Measurements from ENCODE around the gene KLHDC8A. TPM values are rescaled to one million over a fixed set of nuclear protein-coding genes. Genes with fewer than 3 reads are reported as not detected.

The KLHDC8A gene
- total RNA-seq, 1 experiment from 2014 or later: not detected

GRCh38 chr1:205316161-205316566, 40.6 kb downstream of the KLHDC8A start:
- BruUV-seq (replicated peaks): no TSS peak

DNA sequence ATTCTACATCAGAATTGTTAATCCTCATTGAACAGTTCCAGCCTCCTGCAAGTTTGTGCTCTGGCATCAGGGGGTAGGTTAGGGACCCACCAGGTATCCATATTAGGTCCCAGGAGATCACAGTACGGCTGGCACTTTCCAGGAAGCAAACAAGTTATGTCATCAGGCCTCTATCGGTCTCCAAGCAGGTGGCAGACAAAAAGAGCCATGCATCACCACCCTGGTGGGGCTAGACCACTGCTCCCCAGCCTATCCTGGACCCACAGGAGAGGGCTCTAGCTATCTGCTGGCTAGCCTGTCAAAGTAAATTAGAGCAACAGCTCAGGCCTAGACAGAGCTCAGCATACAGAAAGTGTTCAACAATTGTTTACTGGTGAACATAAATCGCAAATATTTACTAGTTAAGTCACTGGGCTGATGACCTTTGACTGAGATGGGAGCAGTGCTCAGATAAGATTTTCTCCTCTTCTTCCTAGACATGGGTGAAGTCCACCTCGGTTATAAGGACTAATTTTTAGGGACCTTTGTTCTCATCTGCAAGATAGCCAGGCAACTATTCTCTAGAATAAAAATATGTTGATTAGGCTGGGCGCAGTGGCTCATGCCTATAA, 41.6 kb downstream of the KLHDC8A start:
- peaks cover 45% of the 10 kb centered on the region for H3K4me1 Mint-ChIP-seq (ENCODE audit: insufficient read depth, unreplicated experiment)
- no peaks in the 10 kb centered on the region for H3K9me3 Mint-ChIP-seq (ENCODE audit: unreplicated experiment)
- CTCF ChIA-PET: interaction anchor here (0.6 to 27.7 kb wide), 8 partner anchors 10 to 170 kb away, joined by 3 to 1857 read pairs (median 4); no protein-coding TSS in a partner anchor
- POLR2A ChIA-PET: interaction anchor here (0.7 to 9.6 kb wide), 2 partner anchors 13 to 37 kb away, joined by 4 to 243 read pairs; no protein-coding TSS in a partner anchor
- TF ChIP-seq, protein P1, sequence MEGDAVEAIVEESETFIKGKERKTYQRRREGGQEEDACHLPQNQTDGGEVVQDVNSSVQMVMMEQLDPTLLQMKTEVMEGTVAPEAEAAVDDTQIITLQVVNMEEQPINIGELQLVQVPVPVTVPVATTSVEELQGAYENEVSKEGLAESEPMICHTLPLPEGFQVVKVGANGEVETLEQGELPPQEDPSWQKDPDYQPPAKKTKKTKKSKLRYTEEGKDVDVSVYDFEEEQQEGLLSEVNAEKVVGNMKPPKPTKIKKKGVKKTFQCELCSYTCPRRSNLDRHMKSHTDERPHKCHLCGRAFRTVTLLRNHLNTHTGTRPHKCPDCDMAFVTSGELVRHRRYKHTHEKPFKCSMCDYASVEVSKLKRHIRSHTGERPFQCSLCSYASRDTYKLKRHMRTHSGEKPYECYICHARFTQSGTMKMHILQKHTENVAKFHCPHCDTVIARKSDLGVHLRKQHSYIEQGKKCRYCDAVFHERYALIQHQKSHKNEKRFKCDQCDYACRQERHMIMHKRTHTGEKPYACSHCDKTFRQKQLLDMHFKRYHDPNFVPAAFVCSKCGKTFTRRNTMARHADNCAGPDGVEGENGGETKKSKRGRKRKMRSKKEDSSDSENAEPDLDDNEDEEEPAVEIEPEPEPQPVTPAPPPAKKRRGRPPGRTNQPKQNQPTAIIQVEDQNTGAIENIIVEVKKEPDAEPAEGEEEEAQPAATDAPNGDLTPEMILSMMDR (IDR thresholded peaks at IDR 0.05; ENCODE audit: unreplicated experiment): no peak
- DNase-seq (ENCODE audit: unreplicated experiment): no peak
- H3K27me3 Mint-ChIP-seq (ENCODE audit: insufficient read depth, unreplicated experiment): no peaks in the 10 kb centered on the region
- BruUV-seq (replicated peaks): no TSS peak
- peaks cover 16% of the 10 kb centered on the region for H3K36me3 Mint-ChIP-seq (ENCODE audit: insufficient read depth, unreplicated experiment)
- intact Hi-C loops (cut with micrococcal nuclease): no loop called here
- peak overlapping the region; percentile 33 for H3K27ac Mint-ChIP-seq (ENCODE audit: low read depth, unreplicated experiment)
- H3K4me3 Mint-ChIP-seq (ENCODE audit: unreplicated experiment): no peak overlapping the region

More at GRCh38 chr1:205316161-205316566, 40.6 kb downstream of the KLHDC8A start:
- Mint-ChIP-seq H3K36me3 (ENCODE audit: insufficient read depth, unreplicated experiment) (peaks cover 8% of the 10 kb centered on the region), H3K4me1 (ENCODE audit: insufficient read depth, unreplicated experiment) (peaks cover 50% of the 10 kb centered on the region), H3K9me3 (ENCODE audit: unreplicated experiment) (no peaks in the 10 kb centered on the region), H3K27ac (ENCODE audit: low read depth, unreplicated experiment) (no peak overlapping the region), H3K27me3 (ENCODE audit: insufficient read depth, unreplicated experiment) (no peaks in the 10 kb centered on the region), H3K4me3 (ENCODE audit: unreplicated experiment) (no peak overlapping the region)
- CTCF ChIA-PET: interaction anchor here (0.7 to 27.7 kb wide), 6 partner anchors 9 to 86 kb away, joined by 3 to 1857 read pairs (median 16); no protein-coding TSS in a partner anchor
- DNase-seq (ENCODE audit: unreplicated experiment): no peak
- TF ChIP-seq, protein P1 (IDR thresholded peaks at IDR 0.05; ENCODE audit: unreplicated experiment): no peak
- intact Hi-C loops (cut with micrococcal nuclease): no loop called here
- POLR2A ChIA-PET: interaction anchor here (0.6 to 9.8 kb wide), 5 partner anchors 14 to 66 kb away, joined by 4 to 335 read pairs (median 210); no protein-coding TSS in a partner anchor

GRCh38 chr1:205313563-205314308, 43.0 kb downstream of the KLHDC8A start:
- no peak overlapping the region for H3K4me3 Mint-ChIP-seq (ENCODE audit: unreplicated experiment)
- peaks cover 28% of the 10 kb centered on the region for H3K36me3 Mint-ChIP-seq (ENCODE audit: insufficient read depth, unreplicated experiment)
- H3K9me3 Mint-ChIP-seq (ENCODE audit: unreplicated experiment): no peaks in the 10 kb centered on the region
- intact Hi-C loops (cut with micrococcal nuclease): no loop called here
- DNase-seq (ENCODE audit: unreplicated experiment): no peak
- H3K4me1 Mint-ChIP-seq (ENCODE audit: insufficient read depth, unreplicated experiment): peaks cover 33% of the 10 kb centered on the region
- H3K27ac Mint-ChIP-seq (ENCODE audit: low read depth, unreplicated experiment): peak overlapping the region; percentile 33
- TF ChIP-seq, protein P1 (IDR thresholded peaks at IDR 0.05; ENCODE audit: unreplicated experiment): no peak
- ChIA-PET CTCF (interaction anchor here (0.6 to 27.7 kb wide), 8 partner anchors 11 to 344 kb away, joined by 3 to 1857 read pairs (median 4); no protein-coding TSS in a partner anchor), POLR2A (interaction anchor here (0.7 to 9.6 kb wide), 2 partner anchors 11 to 28 kb away, joined by 3 to 243 read pairs; no protein-coding TSS in a partner anchor)
- H3K27me3 Mint-ChIP-seq (ENCODE audit: insufficient read depth, unreplicated experiment): no peaks in the 10 kb centered on the region
- BruUV-seq (replicated peaks): no TSS peak
